GM12891 (cell line): ENCODE data around the gene LHFPL3.

ENCODE experiments used
- POLR2AphosphoS5 ChIP-seq: IDR thresholded peaks from 2 replicates; pipeline ENCODE4 v1.6.1; 2011; ENCODE audit warnings: low read depth, low read length, control low read depth
- SPI1 ChIP-seq: IDR thresholded peaks from 2 replicates; pipeline ENCODE4 v1.6.1; 2011; ENCODE audit warnings: low read depth, low read length, control low read depth

- TF ChIP-seq POLR2AphosphoS5 (no peak), SPI1 (no peak)
Observed at GRCh38 chr7:104650991-104651640, 322.7 kb downstream of the LHFPL3 start.
